Stomach (tissue), 4 donors: Measurements from ENCODE around the gene RBM47.

Source experiments
- POLR2A ChIP-seq, 4 donors: fragments of 450-650 bp; IDR thresholded peaks; one replicate each; pipeline ENCODE4 v1.6.1; 2016; ENCODE audit warnings: antibody characterized with exemption in 4 of 4, control low read depth in 2 of 4, mild to moderate bottlenecking in 1 of 4, moderate library complexity in 1 of 4
- POLR2AphosphoS5 ChIP-seq, 3 donors: sonication (generic); formaldehyde crosslinking; IDR thresholded peaks; one replicate each; pipeline ENCODE4 v1.6.1; 2016; ENCODE audit warnings: antibody characterized with exemption in 3 of 3
- TF ChIP-seq, protein P1 (sequence below), 7 experiments: fragments of 450-650 bp in 4 of 7; fragments of 200-600 bp in 3 of 7; sonication (generic) in 3 of 7; IDR thresholded peaks; one replicate each; pipeline ENCODE4 v1.5.1; 2016 to 2019; ENCODE audit warnings: antibody characterized with exemption in 7 of 7, control low read depth in 2 of 7, mild to moderate bottlenecking in 1 of 7

DNA sequence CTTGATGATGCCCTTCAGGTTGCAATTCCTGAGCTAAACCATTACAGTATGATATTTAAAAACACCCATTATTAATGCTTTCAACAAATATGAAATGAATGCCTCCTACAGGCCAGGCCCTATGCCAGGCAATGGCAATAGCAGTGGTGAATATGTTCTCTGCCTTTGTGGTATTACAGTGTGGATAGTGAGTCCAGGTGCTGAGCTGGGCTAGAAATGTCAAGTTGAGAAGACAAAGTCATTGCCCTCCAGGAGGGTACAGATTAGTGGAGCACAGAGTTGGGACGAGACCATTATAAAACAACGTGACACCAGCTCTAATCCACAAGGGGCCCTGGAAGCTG is 81.9 kb downstream of the RBM47 start:
- TF ChIP-seq POLR2A (IDR thresholded peaks at IDR 0.05) (no peak), POLR2AphosphoS5 (IDR thresholded peaks at IDR 0.05) (no peak)
- TF ChIP-seq, protein P1, sequence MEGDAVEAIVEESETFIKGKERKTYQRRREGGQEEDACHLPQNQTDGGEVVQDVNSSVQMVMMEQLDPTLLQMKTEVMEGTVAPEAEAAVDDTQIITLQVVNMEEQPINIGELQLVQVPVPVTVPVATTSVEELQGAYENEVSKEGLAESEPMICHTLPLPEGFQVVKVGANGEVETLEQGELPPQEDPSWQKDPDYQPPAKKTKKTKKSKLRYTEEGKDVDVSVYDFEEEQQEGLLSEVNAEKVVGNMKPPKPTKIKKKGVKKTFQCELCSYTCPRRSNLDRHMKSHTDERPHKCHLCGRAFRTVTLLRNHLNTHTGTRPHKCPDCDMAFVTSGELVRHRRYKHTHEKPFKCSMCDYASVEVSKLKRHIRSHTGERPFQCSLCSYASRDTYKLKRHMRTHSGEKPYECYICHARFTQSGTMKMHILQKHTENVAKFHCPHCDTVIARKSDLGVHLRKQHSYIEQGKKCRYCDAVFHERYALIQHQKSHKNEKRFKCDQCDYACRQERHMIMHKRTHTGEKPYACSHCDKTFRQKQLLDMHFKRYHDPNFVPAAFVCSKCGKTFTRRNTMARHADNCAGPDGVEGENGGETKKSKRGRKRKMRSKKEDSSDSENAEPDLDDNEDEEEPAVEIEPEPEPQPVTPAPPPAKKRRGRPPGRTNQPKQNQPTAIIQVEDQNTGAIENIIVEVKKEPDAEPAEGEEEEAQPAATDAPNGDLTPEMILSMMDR (IDR thresholded peaks at IDR 0.05) = no peak
